Fibroblast of the aortic adventitia (primary cell): Measurements from ENCODE around the gene AK2. TPM values are rescaled to one million over a fixed set of nuclear protein-coding genes. Genes with fewer than 3 reads are reported as not detected.

Experiments
- DNase-seq: peaks from one replicate; pipeline ENCODE4 v3.0.0-alpha.2; 2010; ENCODE audit warnings: low read depth
- H3K4me3 ChIP-seq: 2 replicates; pipeline ENCODE4 v1.5.1; 2011; ENCODE audit warnings: low read depth, mild to moderate bottlenecking, control low read depth, low read length, moderate library complexity
- total RNA-seq: library from RNA; depleted of rRNA; stranded (reverse); fragments of >200 nt; gene quantifications from 2 replicates; pipeline ENCODE4 v1.2.3, GENCODE V29; 2012; ENCODE audit warnings: low replicate concordance
- TF ChIP-seq, protein P1 (sequence below): IDR thresholded peaks from 2 replicates; pipeline ENCODE4 v1.5.1; 2011; ENCODE audit warnings: mild to moderate bottlenecking, low read length, control low read depth, inconsistent platforms; ENCODE audit not compliant: insufficient read depth

Gene AK2
- 155 and 373 TPM in 2 replicates for total RNA-seq

DNA sequence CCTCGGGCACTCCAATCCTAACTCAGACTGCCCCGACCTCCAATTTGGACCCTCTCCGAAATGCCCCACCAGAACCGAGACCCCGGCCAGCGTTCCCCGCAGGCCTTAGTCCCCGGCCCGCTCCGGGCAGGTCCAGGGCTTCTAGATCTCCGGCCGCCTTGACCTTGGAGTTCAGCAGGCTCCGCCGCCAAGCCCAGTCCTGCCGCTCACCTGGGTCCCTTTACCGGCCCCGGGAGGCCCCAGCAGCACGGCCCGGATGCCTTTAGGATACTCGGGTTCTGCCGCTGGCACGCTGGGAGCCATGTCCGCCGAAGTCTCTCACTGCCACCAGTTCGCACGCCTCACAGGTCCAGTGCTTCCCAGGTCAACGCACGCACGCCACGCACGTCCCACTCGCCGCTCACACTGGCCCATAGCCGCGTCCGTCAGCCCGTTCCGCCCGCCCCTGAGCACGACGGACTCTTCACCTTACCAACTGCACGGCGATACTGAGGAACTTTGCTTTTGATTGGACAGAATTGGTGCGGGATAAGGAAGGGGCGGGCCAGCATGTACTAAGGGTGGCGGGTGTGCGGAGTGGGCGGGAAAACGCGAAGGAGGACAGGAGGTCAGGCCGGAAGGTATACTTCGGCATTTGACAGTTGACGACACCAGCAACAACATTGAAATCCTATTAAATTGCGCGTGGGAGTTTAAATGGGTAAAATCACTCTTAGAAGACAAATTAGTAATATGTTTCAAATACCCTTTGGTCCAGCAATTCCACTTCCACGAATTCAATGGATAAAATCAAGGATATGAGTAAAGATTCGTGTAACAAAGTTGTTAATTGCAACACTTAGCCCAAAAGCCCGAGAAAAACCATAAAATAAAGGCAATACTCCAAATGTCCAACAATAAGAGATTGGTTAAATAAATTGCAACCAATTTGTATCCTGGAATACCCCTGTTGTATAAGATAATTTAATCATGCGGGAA, at the start of gene AK2:
TSS of gene AK2 (minus strand) at position 358 of the 978 bp plus-strand sequence. CDS start at position 303, 55 bp downstream.
- TF ChIP-seq, protein P1, sequence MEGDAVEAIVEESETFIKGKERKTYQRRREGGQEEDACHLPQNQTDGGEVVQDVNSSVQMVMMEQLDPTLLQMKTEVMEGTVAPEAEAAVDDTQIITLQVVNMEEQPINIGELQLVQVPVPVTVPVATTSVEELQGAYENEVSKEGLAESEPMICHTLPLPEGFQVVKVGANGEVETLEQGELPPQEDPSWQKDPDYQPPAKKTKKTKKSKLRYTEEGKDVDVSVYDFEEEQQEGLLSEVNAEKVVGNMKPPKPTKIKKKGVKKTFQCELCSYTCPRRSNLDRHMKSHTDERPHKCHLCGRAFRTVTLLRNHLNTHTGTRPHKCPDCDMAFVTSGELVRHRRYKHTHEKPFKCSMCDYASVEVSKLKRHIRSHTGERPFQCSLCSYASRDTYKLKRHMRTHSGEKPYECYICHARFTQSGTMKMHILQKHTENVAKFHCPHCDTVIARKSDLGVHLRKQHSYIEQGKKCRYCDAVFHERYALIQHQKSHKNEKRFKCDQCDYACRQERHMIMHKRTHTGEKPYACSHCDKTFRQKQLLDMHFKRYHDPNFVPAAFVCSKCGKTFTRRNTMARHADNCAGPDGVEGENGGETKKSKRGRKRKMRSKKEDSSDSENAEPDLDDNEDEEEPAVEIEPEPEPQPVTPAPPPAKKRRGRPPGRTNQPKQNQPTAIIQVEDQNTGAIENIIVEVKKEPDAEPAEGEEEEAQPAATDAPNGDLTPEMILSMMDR: no peak
- H3K4me3 ChIP-seq: peak within 1 kb of the TSS; percentile 92
- peak; percentile 97 for DNase-seq

GRCh38 chr1:33086384-33086850, 49.7 kb upstream of the AK2 start:
- H3K4me3 ChIP-seq: no peak overlapping the region
- DNase-seq: peak; percentile 86
- TF ChIP-seq, protein P1: peak; percentile 88

- no peak overlapping the region for H3K4me3 ChIP-seq
- DNase-seq: no peak
- TF ChIP-seq, protein P1: no peak
These were observed 48.6 kb upstream of the AK2 start for GRCh38 chr1:33085332-33085731.

DNA sequence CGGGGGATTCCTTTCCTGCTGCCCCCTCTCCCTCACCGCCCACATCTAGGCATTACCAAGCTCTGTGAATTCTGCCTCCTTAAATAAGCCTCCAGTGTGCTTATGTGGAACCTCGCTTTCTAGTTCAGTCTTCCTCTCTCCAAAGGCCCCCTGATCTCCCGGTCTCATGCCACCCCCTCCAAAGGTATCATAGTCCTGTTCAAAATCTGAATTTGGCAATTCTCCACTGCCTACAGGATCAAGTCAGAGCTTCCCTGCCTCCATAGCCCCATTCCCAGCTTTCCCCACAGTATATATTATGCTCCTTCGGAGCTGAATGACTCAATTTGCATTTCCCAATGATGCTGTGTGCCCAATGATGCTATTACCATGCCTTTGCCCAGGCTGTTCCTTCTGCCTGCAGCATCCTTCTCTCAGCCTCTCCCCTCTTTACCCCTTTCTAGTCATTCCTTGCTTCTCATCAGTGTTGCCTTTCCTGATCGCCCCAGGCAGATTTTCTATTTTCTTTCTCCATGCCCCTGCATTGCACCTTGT, 46.0 kb upstream of the AK2 start:
- TF ChIP-seq, protein P1: no peak
- H3K4me3 ChIP-seq: no peak overlapping the region
- no peak for DNase-seq

- no peak for DNase-seq
- H3K4me3 ChIP-seq: peak overlapping the region; percentile 94
- TF ChIP-seq, protein P1: no peak
These were observed 45.0 kb upstream of the AK2 start for GRCh38 chr1:33081554-33082305.

DNA sequence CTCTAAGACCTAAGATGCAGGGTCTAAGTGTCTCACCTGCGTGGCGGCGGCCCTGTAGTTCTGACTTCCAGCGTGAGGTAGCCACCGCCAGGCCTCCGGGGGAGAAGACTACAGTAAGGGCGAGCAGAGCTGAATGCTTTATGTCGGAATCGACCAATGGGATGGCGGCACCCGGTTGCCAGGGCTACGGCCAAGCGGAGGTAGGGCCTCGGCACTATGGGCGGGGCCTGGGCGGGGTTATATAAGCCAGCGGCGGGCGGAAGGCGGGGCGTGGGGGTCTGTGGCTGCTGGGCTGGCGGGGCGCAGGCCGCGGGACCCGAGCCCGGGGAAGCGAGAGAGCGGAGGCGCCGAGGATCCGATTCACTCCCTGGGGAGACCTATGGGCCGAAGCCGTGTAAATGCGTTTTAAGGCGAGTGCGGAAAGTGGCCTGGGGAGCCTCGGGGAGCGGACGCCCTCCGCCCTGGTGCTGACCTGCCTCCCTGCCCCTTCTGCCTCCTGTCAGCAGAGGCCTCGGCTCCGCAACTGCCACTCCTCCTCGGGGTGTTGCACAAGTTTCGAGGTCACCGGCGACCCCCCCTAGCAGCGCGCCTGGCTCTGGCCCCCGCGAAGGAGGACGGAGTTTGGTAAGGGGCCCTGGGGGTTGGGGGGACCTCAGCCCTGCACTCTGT, 44.3 kb upstream of the AK2 start, which contains the start of gene AZIN2:
TSS of gene AZIN2 (plus strand) at position 269 of the 669 bp plus-strand sequence. CDS start 1,097 bp downstream, outside the sequence.
- DNase-seq: peak; percentile 94
- H3K4me3 ChIP-seq: peak within 1 kb of the TSS; percentile 94
- TF ChIP-seq, protein P1: peak; percentile 25
